ENCODE measurements around the gene BOK.

The BOK gene

GRCh38 chr2:241541564-241542277 lies 16.8 kb upstream of the BOK start:
- Histone ChIP-seq H3K27ac (no peak overlapping the region), H3K4me3 (ENCODE audit: low read depth in 1 of 2, low read length in 1 of 2) (no peak overlapping the region), H3K27me3 (peaks cover 97% of the 10 kb centered on the region), H3K36me3 (no peaks in the 10 kb centered on the region), H3K9me3 (no peaks in the 10 kb centered on the region), H3K4me1 (ENCODE audit: control insufficient read depth in 1 of 2, insufficient read depth in 1 of 2, low read depth in 1 of 2, low read length in 1 of 2) (peaks cover 4 to 5% of the 10 kb centered on the region in 2 experiments)
- TF ChIP-seq CTCF (IDR thresholded peaks at IDR 0.05) = no peak

DNA sequence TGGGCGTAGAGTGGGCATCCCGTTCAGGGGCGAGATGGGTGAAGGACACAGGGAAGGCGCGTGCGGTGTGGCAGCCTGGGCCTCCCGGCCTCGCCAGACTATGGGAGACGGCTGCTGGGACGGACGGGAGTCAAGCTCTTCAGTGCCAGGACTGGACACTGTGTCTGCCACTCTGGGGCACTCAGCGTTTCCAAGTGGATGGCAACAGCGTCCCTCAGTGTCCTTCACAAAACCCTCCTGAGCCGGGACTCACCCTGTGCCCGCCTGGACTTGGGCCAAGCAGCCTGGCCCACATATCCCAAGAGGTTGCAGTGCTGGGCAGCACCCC lies 16.3 kb upstream of the BOK start:
- H3K27me3 ChIP-seq = peaks cover 98% of the 10 kb centered on the region
- H3K27ac ChIP-seq = no peak overlapping the region
- H3K4me1 ChIP-seq (ENCODE audit: control insufficient read depth in 1 of 2, insufficient read depth in 1 of 2, low read depth in 1 of 2, low read length in 1 of 2) = peaks cover 4 to 5% of the 10 kb centered on the region in 2 experiments
- TF ChIP-seq CTCF (IDR thresholded peaks at IDR 0.05) = no peak
- H3K9me3 ChIP-seq = no peaks in the 10 kb centered on the region
- no peak overlapping the region for H3K4me3 ChIP-seq (ENCODE audit: low read depth in 1 of 2, low read length in 1 of 2)
- H3K36me3 ChIP-seq = no peaks in the 10 kb centered on the region

DNA sequence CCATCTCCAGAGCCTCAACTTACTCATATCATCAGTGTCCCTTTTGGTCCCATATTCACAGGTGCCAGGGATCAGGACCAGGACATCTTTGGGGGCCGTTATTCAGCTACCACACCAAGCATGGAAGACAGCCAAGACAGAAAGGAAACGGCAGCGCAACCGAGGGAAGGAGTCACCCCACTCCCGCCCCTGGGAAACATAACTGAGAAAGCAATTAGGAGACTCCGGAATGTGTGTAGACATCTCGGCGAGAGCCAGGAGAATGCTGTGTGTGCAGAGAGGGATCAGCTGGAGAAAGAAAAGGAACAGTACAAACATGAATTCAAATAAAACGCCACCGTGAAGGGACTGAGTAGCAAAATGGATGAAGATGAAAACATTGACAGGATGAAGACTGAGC lies 13.4 kb upstream of the BOK start:
- Histone ChIP-seq H3K27me3 (peaks cover 92% of the 10 kb centered on the region), H3K9me3 (no peaks in the 10 kb centered on the region), H3K4me3 (ENCODE audit: low read depth in 1 of 2, low read length in 1 of 2) (no peak overlapping the region), H3K36me3 (no peaks in the 10 kb centered on the region), H3K27ac (no peak overlapping the region), H3K4me1 (ENCODE audit: control insufficient read depth in 1 of 2, insufficient read depth in 1 of 2, low read depth in 1 of 2, low read length in 1 of 2) (peaks cover 4 to 5% of the 10 kb centered on the region in 2 experiments)
- TF ChIP-seq CTCF (IDR thresholded peaks at IDR 0.05) = no peak

- Histone ChIP-seq H3K9me3 (no peaks in the 10 kb centered on the region), H3K27ac (no peak overlapping the region), H3K36me3 (no peaks in the 10 kb centered on the region), H3K4me3 (ENCODE audit: low read depth in 1 of 2, low read length in 1 of 2) (no peak overlapping the region), H3K4me1 (ENCODE audit: control insufficient read depth in 1 of 2, insufficient read depth in 1 of 2, low read depth in 1 of 2, low read length in 1 of 2) (peaks cover 2% of the 10 kb centered on the region in 2 experiments), H3K27me3 (peaks cover 92% of the 10 kb centered on the region)
- no peak for TF ChIP-seq CTCF (IDR thresholded peaks at IDR 0.05)
Measured at GRCh38 chr2:241545523-241546473, 12.7 kb upstream of the BOK start.

- Histone ChIP-seq H3K4me3 (ENCODE audit: low read depth in 1 of 2, low read length in 1 of 2) (no peak overlapping the region), H3K36me3 (no peaks in the 10 kb centered on the region), H3K27ac (no peak overlapping the region), H3K27me3 (peaks cover 92% of the 10 kb centered on the region), H3K9me3 (no peaks in the 10 kb centered on the region), H3K4me1 (ENCODE audit: control insufficient read depth in 1 of 2, insufficient read depth in 1 of 2, low read depth in 1 of 2, low read length in 1 of 2) (no peaks in the 10 kb centered on the region)
- TF ChIP-seq CTCF (IDR thresholded peaks at IDR 0.05) = no peak
Measured at GRCh38 chr2:241546771-241547498, 11.6 kb upstream of the BOK start.
